Heart right ventricle (tissue), 16 donors: ENCODE data around the gene HSPB9. TPM values are rescaled to one million over a fixed set of nuclear protein-coding genes. Genes with fewer than 3 reads are reported as not detected.
"Not testable (repeated sequence)": the region's sequence is repeated elsewhere in the genome, so short reads cannot be mapped to it uniquely, and the experiment has no call there.

Experiments used
- ATAC-seq, 8 donors: fragments of 200-7000 bp; cut with Tn5 transposase; one replicate each; pipeline ENCODE4 v1.9.1; 2020; ENCODE audit warnings: mild to moderate bottlenecking in 8 of 8, moderate library complexity in 8 of 8, moderate number of reproducible peaks in 1 of 8
- DNase-seq, 2 donors: peaks; one replicate each; pipeline ENCODE4 v3.0.0-alpha.2; 2020
- H3K27ac ChIP-seq, 10 donors: fragments of 200-600 bp; sonication (generic) in 2 of 10; one replicate each; pipeline versions ENCODE4 v1.5.0 to v1.8.0; 2020 to 2022; ENCODE audit warnings: mild to moderate bottlenecking in 3 of 10
- H3K27me3 ChIP-seq, 7 donors: fragments of 200-600 bp; one replicate each; pipeline ENCODE4 v1.8.0; 2021 to 2022; ENCODE audit warnings: mild to moderate bottlenecking in 2 of 7
- H3K36me3 ChIP-seq, 9 donors: fragments of 200-600 bp; sonication (generic) in 1 of 9; one replicate each; pipeline versions ENCODE4 v1.5.0 to v1.8.0; 2020 to 2022; ENCODE audit warnings: mild to moderate bottlenecking in 2 of 9
- H3K4me1 ChIP-seq, 9 donors: fragments of 200-600 bp; sonication (generic) in 1 of 9; one replicate each; pipeline versions ENCODE4 v1.5.0 to v1.8.0; 2020 to 2022; ENCODE audit warnings: mild to moderate bottlenecking in 4 of 9
- H3K4me3 ChIP-seq, 10 donors: fragments of 200-600 bp; sonication (generic) in 2 of 10; one replicate each; pipeline versions ENCODE4 v1.5.0 to v1.8.0; 2020 to 2022; ENCODE audit warnings: mild to moderate bottlenecking in 7 of 10, moderate library complexity in 2 of 10
- H3K9me3 ChIP-seq, 11 donors: fragments of 200-600 bp in 10 of 11; sonication (generic) in 2 of 11; one replicate each; pipeline versions ENCODE4 v1.5.0 to v1.8.0; 2013 to 2022; ENCODE audit warnings: mild to moderate bottlenecking in 2 of 11, control low read depth in 1 of 11, moderate library complexity in 1 of 11
- WGBS, 2 donors: extraction: QIAGEN DNeasy Blood & Tissue Kit; methylation state at CpG; one replicate each; pipeline ENCODE4 v1.1.7; 2013; ENCODE audit warnings: inconsistent platforms in 1 of 2; 5-methylcytosine and 5-hydroxymethylcytosine counted together
- intact Hi-C, 10 donors: fragments of 100-400 bp; cut with DNase I; formaldehyde crosslinking; loops; one replicate each; pipeline versions ENCODE4 v1.11.1 to v1.14.2; 2022
- polyA plus RNA-seq, 2 donors: library from polyadenylated mRNA; stranded (reverse); fragments of 200-250 nt; gene quantifications; one replicate each; pipeline ENCODE4 v1.2.3, GENCODE V29; 2013
- total RNA-seq, 10 donors: library from RNA; stranded (reverse); fragmentation: NEBNext Ultra II Directional in 3 of 10; extraction: Animal tissue kit (Norgen Biotek cat#: 25700) in 3 of 10; gene quantifications; one replicate each; pipeline versions ENCODE4 v1.2.1 to v1.2.4, GENCODE V29; 2021 to 2023
- TF ChIP-seq, protein P1 (sequence below), 9 donors: fragments of 200-600 bp; sonication (generic) in 2 of 9; IDR thresholded peaks; one replicate each; pipeline versions ENCODE4 v1.5.0 to v1.8.0; 2021 to 2022; ENCODE audit warnings: antibody characterized with exemption in 9 of 9, mild to moderate bottlenecking in 5 of 9, moderate library complexity in 1 of 9
- donor health status: Arrhythmogenic right ventricular cardiomyopathy.
- donor health status: ischemic (EF 13 %, LVEDD 7.1; RV severe dilation, severe dysfunction).
- donor health status: healthy with polysubstance abuse.
- donor health status: DM: no; HTN: yes; CAD: no.
- donor health status: DM: no; HTN: no; CAD: no.
- donor health status: ischemic (EF 25% LVEDD 6.9; RV normal size, moderate dysfunction).
- donor health status: ischemic (EF 25% LVEDD 5.7; RV mildly dilated, moderate dysfunction).
- donor health status: healthy.
- donor health status: DM: yes; HTN: yes; CAD: no.
- donor health status: Ischemic cardiomyopathy.
- donor health status: ischemic (EF 35%, LVEDD 5.7; RV mildly dilated, moderate dysfunction).
- donor health status: nonischemic (EF 11% LVEDD 7.7; RV severe dilation, severe dysfunction).
- donor health status: DM: yes; HTN: yes; CAD: no.
- donor health status: PGD.
- donor health status: ischemic (EF 29% LVEDD 5.4; RV normal size, mild dysfunction).
- donor health status: nonischemic (EF 23%, LVEDD 6.1; RV moderate dilation, normal function).

Gene HSPB9
- total and polyA plus RNA-seq, 12 donors, result 0.01 to 0.29 (median 0.23) TPM; not detected in 9

DNA sequence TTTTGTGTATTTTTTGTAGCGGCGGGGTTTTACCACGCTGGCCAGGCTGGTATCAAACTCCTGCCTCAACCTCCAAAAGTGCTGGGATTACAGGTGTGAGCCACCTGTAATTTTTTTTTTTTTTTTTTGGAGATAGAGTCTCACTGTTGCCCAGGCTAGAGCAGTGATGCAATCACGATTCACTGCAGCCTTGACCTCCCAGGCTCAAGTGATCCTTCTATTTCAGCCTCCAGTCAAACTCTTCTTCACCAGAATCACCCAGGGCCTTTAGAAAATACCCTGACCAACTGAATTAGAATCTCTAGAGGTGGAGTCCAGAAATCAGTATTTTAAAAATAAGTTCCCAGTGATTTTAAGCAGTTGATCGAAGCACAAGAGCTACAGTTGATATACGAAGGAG is 12.5 kb downstream of the HSPB9 start:
- DNase-seq, result no peak
- no peak overlapping the region for H3K4me3 ChIP-seq
- TF ChIP-seq, protein P1, sequence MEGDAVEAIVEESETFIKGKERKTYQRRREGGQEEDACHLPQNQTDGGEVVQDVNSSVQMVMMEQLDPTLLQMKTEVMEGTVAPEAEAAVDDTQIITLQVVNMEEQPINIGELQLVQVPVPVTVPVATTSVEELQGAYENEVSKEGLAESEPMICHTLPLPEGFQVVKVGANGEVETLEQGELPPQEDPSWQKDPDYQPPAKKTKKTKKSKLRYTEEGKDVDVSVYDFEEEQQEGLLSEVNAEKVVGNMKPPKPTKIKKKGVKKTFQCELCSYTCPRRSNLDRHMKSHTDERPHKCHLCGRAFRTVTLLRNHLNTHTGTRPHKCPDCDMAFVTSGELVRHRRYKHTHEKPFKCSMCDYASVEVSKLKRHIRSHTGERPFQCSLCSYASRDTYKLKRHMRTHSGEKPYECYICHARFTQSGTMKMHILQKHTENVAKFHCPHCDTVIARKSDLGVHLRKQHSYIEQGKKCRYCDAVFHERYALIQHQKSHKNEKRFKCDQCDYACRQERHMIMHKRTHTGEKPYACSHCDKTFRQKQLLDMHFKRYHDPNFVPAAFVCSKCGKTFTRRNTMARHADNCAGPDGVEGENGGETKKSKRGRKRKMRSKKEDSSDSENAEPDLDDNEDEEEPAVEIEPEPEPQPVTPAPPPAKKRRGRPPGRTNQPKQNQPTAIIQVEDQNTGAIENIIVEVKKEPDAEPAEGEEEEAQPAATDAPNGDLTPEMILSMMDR (IDR thresholded peaks at IDR 0.05), result no peak
- WGBS, 2 donors, result 79 to 88% methylated on average over 6 of the region's 6 CpGs
- H3K27ac ChIP-seq, result peak overlapping the region; percentile 56 to 87 (median 78)
- peaks cover 42 to 100% (median 94%) of the 10 kb centered on the region in 9 donors for H3K4me1 ChIP-seq
- no peaks in the 10 kb centered on the region for H3K27me3 ChIP-seq
- intact Hi-C loops, result no loop called here
- H3K9me3 ChIP-seq, result no peaks in the 10 kb centered on the region
- H3K36me3 ChIP-seq, result peaks cover 0 to 48% (median 0%) of the 10 kb centered on the region in 9 donors
- ATAC-seq, result no peak

DNA sequence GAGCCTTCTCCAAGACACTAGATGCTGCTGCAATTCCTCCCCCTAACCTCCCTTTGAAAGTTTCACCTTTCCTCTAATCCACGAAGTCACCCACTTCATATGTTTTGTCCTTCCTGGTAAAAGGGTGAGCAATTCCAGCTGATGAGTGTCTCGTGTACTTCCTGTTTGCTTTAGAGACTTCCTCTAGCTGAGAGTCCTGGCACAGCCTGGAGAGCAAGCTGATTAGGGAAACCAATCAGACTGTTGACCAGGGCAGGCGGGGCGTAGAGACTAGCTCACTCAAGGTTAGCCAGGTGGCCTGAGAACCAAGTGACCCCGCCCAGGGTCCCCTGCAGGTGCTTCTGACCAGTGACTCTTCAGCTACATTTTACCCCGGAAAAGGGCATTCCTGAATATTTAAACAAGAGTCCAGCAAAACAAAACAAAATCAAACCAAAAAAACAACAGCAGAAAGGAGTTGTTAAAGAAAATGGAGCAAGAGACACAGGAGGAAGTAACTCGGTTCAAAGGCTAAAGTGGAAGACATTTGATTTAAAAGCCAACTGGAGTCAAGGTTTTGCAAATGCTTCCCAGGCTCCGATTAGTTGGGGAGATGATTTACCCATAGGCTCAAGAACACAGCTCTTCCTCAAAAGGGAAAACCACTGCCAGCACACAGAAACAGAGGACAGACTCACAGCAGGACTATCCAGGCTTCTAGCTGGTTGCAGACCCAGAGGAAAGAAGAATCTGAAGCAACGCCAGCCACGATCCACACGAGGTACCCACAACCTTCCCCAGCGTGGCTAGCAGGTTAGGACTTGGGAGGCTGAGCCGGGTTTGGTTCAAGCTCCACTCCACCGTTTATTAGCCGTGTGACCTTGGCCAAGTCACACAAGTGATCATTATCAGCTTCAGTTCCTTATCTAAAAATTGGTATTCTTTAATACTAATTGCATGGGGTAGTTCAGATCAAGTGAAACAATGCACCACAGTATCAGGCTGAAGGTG is 13.4 kb downstream of the HSPB9 start:
- intact Hi-C loops, result no loop called here
- Histone ChIP-seq H3K4me3 (peak overlapping the region in 7 of 10 donors; percentile 6 to 31 (median 12)), H3K27ac (peak overlapping the region; percentile 56 to 87 (median 78))

DNA sequence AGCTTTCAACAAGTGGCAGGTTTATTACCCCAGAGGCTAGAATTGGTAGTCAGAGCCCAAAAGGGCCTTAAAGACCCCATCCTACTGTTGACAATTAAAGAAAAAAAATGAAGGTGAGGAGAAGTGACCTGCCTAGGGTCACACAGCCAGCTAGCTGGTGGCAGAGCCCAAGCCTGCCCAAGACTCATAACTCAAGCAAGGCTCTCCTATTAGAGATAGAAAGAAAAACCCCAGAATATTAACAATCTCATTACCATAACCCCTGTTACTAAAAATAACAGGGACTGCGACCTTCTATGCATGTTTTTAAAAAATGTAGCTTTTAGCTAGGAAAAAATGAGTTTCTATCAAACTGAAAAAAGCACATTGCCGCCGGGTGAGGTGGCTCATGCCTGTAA is 14.0 kb downstream of the HSPB9 start:
- Histone ChIP-seq H3K9me3 (no peaks in the 10 kb centered on the region), H3K4me1 (peaks cover 37 to 100% (median 88%) of the 10 kb centered on the region in 9 donors), H3K4me3 (peak overlapping the region in 6 of 10 donors; percentile 6 to 31 (median 18)), H3K27ac (peak overlapping the region; percentile 56 to 87 (median 78)), H3K27me3 (no peaks in the 10 kb centered on the region), H3K36me3 (peaks cover 0 to 51% (median 0%) of the 10 kb centered on the region in 9 donors)
- WGBS, 2 donors, result 71 to 84% methylated on average over 3 of the region's 3 CpGs
- TF ChIP-seq, protein P1 (IDR thresholded peaks at IDR 0.05), result no peak
- ATAC-seq (no peak), DNase-seq (no peak)
- intact Hi-C loops, result no loop called here

More for the DNA sequence above, 13.4 kb downstream of the HSPB9 start:
- Histone ChIP-seq H3K36me3 (peaks cover 0 to 45% (median 0%) of the 10 kb centered on the region in 9 donors), H3K9me3 (no peaks in the 10 kb centered on the region), H3K4me1 (peaks cover 35 to 100% (median 88%) of the 10 kb centered on the region in 9 donors), H3K27me3 (no peaks in the 10 kb centered on the region)
- peak; percentile 80 to 91 (median 84) for ATAC-seq
- 42 to 51% methylated on average over 15 of the region's 15 CpGs for WGBS, 2 donors
- TF ChIP-seq, protein P1 (IDR thresholded peaks at IDR 0.05), result no peak
- peak; percentile 59 to 79 for DNase-seq

DNA sequence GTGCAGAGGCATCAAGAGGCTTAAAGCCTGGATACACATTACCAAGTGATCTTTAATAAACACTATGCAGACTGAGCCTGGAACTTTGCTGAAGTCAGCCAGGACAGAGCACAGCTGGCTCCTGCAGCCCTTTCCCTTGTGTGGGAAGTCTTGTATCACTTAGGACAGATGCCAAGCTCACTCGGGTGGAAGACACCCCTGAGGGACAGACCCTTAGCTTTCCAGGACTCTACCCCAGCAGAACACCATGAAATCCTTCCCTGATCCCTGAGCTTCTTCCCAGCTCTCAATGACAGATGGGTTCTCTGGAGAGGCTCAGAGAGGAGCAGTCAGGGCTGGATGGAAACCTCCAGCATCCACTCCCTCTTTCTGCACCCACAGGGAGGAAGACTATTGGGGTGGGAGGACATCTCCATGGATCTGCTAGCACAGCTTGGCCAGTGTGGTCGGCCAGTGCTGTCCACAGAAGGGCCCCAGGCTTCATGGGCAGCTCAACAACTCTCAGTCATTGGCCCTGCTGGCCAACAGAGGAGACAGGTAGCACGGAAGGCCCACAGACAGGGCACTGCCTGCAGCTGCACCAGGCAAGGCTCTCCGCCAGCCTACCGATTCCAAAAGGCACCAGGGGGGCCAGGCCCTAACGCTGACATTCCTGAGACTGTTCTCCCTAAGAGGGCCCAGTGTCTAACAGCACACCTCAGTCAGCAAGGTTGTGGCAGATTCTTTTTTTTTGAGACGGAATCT is 16.3 kb downstream of the HSPB9 start:
- TF ChIP-seq, protein P1 (IDR thresholded peaks at IDR 0.05), result no peak
- Histone ChIP-seq H3K4me1 (peaks cover 35 to 100% (median 86%) of the 10 kb centered on the region in 9 donors), H3K36me3 (peaks cover 0 to 66% (median 0%) of the 10 kb centered on the region in 9 donors), H3K27ac (peak overlapping the region in 7 of 10 donors; percentile 21 to 71 (median 32)), H3K27me3 (no peaks in the 10 kb centered on the region), H3K4me3 (no peak overlapping the region), H3K9me3 (no peaks in the 10 kb centered on the region)
- DNase-seq, result no peak
- intact Hi-C loops, result no loop called here
- ATAC-seq, result peak in 6 of 8 donors; percentile 11 to 42 (median 28)
- 66% methylated on average over 7 of the region's 7 CpGs for WGBS, 2 donors

DNA sequence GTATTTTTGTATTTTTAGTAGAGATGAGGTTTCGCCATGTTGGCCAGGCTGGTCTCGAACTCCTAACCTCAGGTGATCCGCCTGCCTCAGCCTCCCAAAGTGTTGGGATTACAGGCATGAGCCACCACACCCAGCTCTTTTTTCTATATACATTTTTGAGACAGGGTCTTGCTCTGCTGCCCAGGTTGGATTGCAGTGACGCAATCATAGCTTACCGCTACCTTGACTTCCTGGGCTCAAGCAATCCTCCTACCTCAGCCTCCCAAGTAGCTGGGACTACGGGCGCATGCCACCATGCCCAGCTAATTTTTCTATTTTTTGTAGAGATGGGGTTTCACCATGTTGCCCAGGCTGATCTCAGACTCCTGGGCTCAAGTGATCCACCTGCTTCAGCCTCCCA is 18.1 kb downstream of the HSPB9 start:
- peaks cover 27 to 84% (median 72%) of the 10 kb centered on the region in 9 donors for H3K4me1 ChIP-seq
- ATAC-seq, result not testable (repeated sequence)

More for the DNA sequence above, 18.1 kb downstream of the HSPB9 start:
- H3K27ac ChIP-seq, result peak overlapping the region in 4 of 10 donors; percentile 2 to 36 (median 20)
- DNase-seq, H3K4me3 ChIP-seq, H3K9me3 ChIP-seq, intact Hi-C loops, H3K27me3 ChIP-seq: not testable (repeated sequence)
- WGBS, 2 donors, result 98% methylated on average over 7 of the region's 7 CpGs
- H3K36me3 ChIP-seq, result peaks cover 0 to 72% (median 5%) of the 10 kb centered on the region in 9 donors
